ENCODE data around the gene SORCS2.

GRCh38 chr4:7419961-7420660 is 227.8 kb downstream of the SORCS2 start:
- no peak for TF ChIP-seq EZH2 (IDR thresholded peaks at IDR 0.05; ENCODE audit: borderline replicate concordance, insufficient read depth, low read depth, low read length, poor library complexity, severe bottlenecking)
- no peak for TF ChIP-seq CTCF (IDR thresholded peaks at IDR 0.05)
